DOHH2 (cell line): ENCODE data around the gene L3MBTL3.
"Not testable (repeated sequence)": the region's sequence is repeated elsewhere in the genome, so short reads cannot be mapped to it uniquely, and the experiment has no call there.

Source experiments
- CTCF ChIP-seq: fragments of 200-600 bp; sonication (generic); IDR thresholded peaks from one replicate; pipeline ENCODE4 v1.5.1; 2014; ENCODE audit warnings: antibody characterized with exemption, mild to moderate bottlenecking, low read depth, low read length; ENCODE audit not compliant: poor library complexity, severe bottlenecking
- EZH2phosphoT487 ChIP-seq: fragments of 200-600 bp; sonication (generic); IDR thresholded peaks from 2 replicates; pipeline ENCODE4 v1.6.1; 2017; ENCODE audit warnings: borderline replicate concordance, mild to moderate bottlenecking, antibody characterized with exemption, low read length, moderate library complexity, mixed read lengths

GRCh38 chr6:130170160-130170559 is 151.8 kb downstream of the L3MBTL3 start:
- TF ChIP-seq CTCF, EZH2phosphoT487: not testable (repeated sequence)
